Measurements from ENCODE around the gene TMED10. TPM values are rescaled to one million over a fixed set of nuclear protein-coding genes. Genes with fewer than 3 reads are reported as not detected.

TMED10 gene
- total and polyA plus RNA-seq, 2 of the 13 experiments (the other 11 are each of a cell fraction or from before 2014, with no cell fraction given), result 311 to 377 TPM

GRCh38 chr14:75147423-75148071 is 28.9 kb downstream of the TMED10 start (continued):
- no peak for TF ChIP-seq CSRNP2 (CRISPR knock-in tag; conservative IDR thresholded peaks at IDR 0.05; ENCODE audit: low read depth)
- TF ChIP-seq HNRNPUL1 (IDR thresholded peaks at IDR 0.05; ENCODE audit: low read depth, low read length), result no peak
- TF ChIP-seq NFAT5 (CRISPR knock-in tag; IDR thresholded peaks at IDR 0.05), result no peak
- TF ChIP-seq ZNF839 (CRISPR knock-in tag; IDR thresholded peaks at IDR 0.05; ENCODE audit: borderline replicate concordance), result no peak
- TF ChIP-seq KLF15 (CRISPR knock-in tag; IDR thresholded peaks at IDR 0.05; ENCODE audit: borderline replicate concordance), result no peak
- no peak for TF ChIP-seq RFX3 (CRISPR knock-in tag; IDR thresholded peaks at IDR 0.05)
- no peak for TF ChIP-seq ATRX (CRISPR knock-in tag; IDR thresholded peaks at IDR 0.05; ENCODE audit: borderline replicate concordance)
- no peak for TF ChIP-seq ZNF432 (CRISPR knock-in tag; IDR thresholded peaks at IDR 0.05; ENCODE audit: borderline replicate concordance)
- no peak for TF ChIP-seq SATB2 (CRISPR knock-in tag; IDR thresholded peaks at IDR 0.05)
- 0 out of 2 replicates have a peak, but pooled peaks have one; percentile 41 for TF ChIP-seq ZBTB37 (CRISPR knock-in tag; IDR thresholded peaks at IDR 0.05)
- no peak for TF ChIP-seq RBM39 (IDR thresholded peaks at IDR 0.05; ENCODE audit: low read depth, low read length, poor library complexity, severe bottlenecking)
- no peak for TF ChIP-seq STAT5B (CRISPR knock-in tag; IDR thresholded peaks at IDR 0.05)
- no peak for TF ChIP-seq DZIP1 (CRISPR knock-in tag; IDR thresholded peaks at IDR 0.05)
- TF ChIP-seq HOXA7 (CRISPR knock-in tag; IDR thresholded peaks at IDR 0.05), result no peak
- TF ChIP-seq KDM2A (CRISPR knock-in tag; IDR thresholded peaks at IDR 0.05; ENCODE audit: borderline replicate concordance, low read depth), result 0 out of 2 replicates have a peak, but pooled peaks have one; percentile 33
- TF ChIP-seq TRAFD1 (CRISPR knock-in tag; IDR thresholded peaks at IDR 0.05; ENCODE audit: borderline replicate concordance), result no peak
